Measurements from ENCODE around the gene RSRP1. TPM values are rescaled to one million over a fixed set of nuclear protein-coding genes. Genes with fewer than 3 reads are reported as not detected.

The RSRP1 gene
- total and polyA plus RNA-seq, 2 of the 13 experiments (the other 11 are each of a cell fraction or from before 2014, with no cell fraction given) = 43.9 to 52.8 TPM

DNA sequence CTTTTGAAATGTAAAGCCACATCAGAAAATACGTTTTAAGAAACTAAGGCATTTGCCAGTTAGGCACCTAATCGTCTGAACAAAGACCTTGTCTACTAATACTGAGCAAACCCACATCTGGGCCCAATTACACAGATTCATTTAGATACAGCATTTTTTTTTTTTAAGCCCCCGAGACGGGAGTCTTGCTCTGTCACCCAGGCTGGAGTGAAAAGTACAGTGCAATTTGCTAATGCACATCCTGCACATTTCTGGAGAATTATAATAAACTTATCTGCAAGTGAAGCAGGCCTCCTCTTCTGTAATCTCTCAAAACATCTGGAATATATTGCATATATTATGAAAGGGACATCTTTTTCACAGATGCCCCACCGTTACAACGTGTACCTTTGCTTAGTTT, 3.3 kb downstream of the RSRP1 start:
- peaks cover 39% of the 10 kb centered on the region for H3K79me2 ChIP-seq (ENCODE audit: insufficient read depth, low read length)
- CTCF ChIA-PET (ENCODE audit: low intra/inter-chr PET ratio, low total read pairs) = no interaction called here

More for the DNA sequence above, 3.3 kb downstream of the RSRP1 start:
- BruUV-seq (replicated peaks) = no TSS peak
- H3K27ac ChIP-seq (ENCODE audit: extremely low read length, insufficient read depth, low read length) = no peak overlapping the region
- H4K20me1 ChIP-seq (ENCODE audit: insufficient read depth, low read length) = peaks cover 24% of the 10 kb centered on the region
- 92% methylated on average over 6 of the region's 6 CpGs for WGBS (ENCODE audit: low lambda C conversion rate)
- FAIRE-seq = no peak
- no peak for DNase-seq (ENCODE audit: low spot score)
- TF ChIP-seq HBP1 (CRISPR knock-in tag; IDR thresholded peaks at IDR 0.05; ENCODE audit: low read depth) (no peak), ZNF10 (CRISPR knock-in tag; IDR thresholded peaks at IDR 0.05; ENCODE audit: borderline replicate concordance, low read depth) (no peak), ZNF75D (CRISPR knock-in tag; IDR thresholded peaks at IDR 0.05; ENCODE audit: borderline replicate concordance) (no peak), MBNL3 (CRISPR knock-in tag; conservative IDR thresholded peaks at IDR 0.05) (no peak), ZNF552 (CRISPR knock-in tag; IDR thresholded peaks at IDR 0.05; ENCODE audit: borderline replicate concordance) (no peak), CEBPG (CRISPR knock-in tag; IDR thresholded peaks at IDR 0.05) (no peak), FOXO1 (CRISPR knock-in tag; IDR thresholded peaks at IDR 0.05) (no peak), ZFY (CRISPR knock-in tag; IDR thresholded peaks at IDR 0.05) (no peak), KDM1A (CRISPR knock-in tag; IDR thresholded peaks at IDR 0.05) (no peak), ARID3A (IDR thresholded peaks at IDR 0.05; ENCODE audit: low read depth, low read length) (no peak), ZNF354B (CRISPR knock-in tag; IDR thresholded peaks at IDR 0.05) (no peak), ZFP36L1 (CRISPR knock-in tag; IDR thresholded peaks at IDR 0.05) (no peak), KAT2B (IDR thresholded peaks at IDR 0.05; ENCODE audit: borderline replicate concordance, low read depth, low read length) (no peak), SUZ12 (IDR thresholded peaks at IDR 0.05; ENCODE audit: low read depth, low read length) (no peak), SKI (IDR thresholded peaks at IDR 0.05; ENCODE audit: partially characterized antibody) (no peak), ZNF775 (CRISPR knock-in tag; IDR thresholded peaks at IDR 0.05; ENCODE audit: borderline replicate concordance) (no peak), ZNF224 (CRISPR knock-in tag; IDR thresholded peaks at IDR 0.05) (no peak)
- ATAC-seq = no peak
- H3K9me3 ChIP-seq (ENCODE audit: low read length) = no peaks in the 10 kb centered on the region
- intact Hi-C loops (cut with micrococcal nuclease; ENCODE audit: unreplicated experiment) = no loop called here
- POLR2A ChIA-PET = interaction anchor here (2.9 kb wide), 1 partner anchor 11 kb away, joined by 14 read pairs; the partner anchor contains the start of gene SYF2
- no peak overlapping the region for H3K4me3 ChIP-seq (replicated peaks in 1 of 3; ENCODE audit: insufficient read depth in 1 of 3, low read depth in 2 of 3, low read length in 3 of 3)
- H3K36me3 ChIP-seq (replicated peaks in 1 of 2; ENCODE audit: control insufficient read depth in 1 of 2, insufficient read depth in 2 of 2, low read length in 2 of 2) = peaks cover 4 to 32% of the 10 kb centered on the region in 2 experiments
- peaks cover 54% of the 10 kb centered on the region for H3K4me1 ChIP-seq (ENCODE audit: insufficient read depth, low read length)
- no peak overlapping the region for H3K9ac ChIP-seq (ENCODE audit: insufficient read depth, low read depth, low read length)
- no peaks in the 10 kb centered on the region; a peak in 1 of 5 replicates for H3K27me3 ChIP-seq (ENCODE audit: control insufficient read depth in 1 of 2, insufficient read depth in 2 of 2, low read length in 2 of 2)
- in situ Hi-C loops (cut with HindIII; ENCODE audit: extremely low pct_ligation_motif_present, low pct_unique_long_range_greater_than_20kb) = loop anchor here (5.0 kb wide), 1 partner anchor 103 kb away; no protein-coding TSS in a partner anchor
- H2AFZ ChIP-seq (ENCODE audit: low read length) = no peak overlapping the region
- H3K4me2 ChIP-seq (ENCODE audit: low read depth, low read length) = no peak overlapping the region
